Adrenal gland (tissue), 19 donors: ENCODE data around the gene HSFX1. TPM values are rescaled to one million over a fixed set of nuclear protein-coding genes. Genes with fewer than 3 reads are reported as not detected.
"Not testable (repeated sequence)": the region's sequence is repeated elsewhere in the genome, so short reads cannot be mapped to it uniquely, and the experiment has no call there.

Experiments used
- DNase-seq, 7 donors: peaks; one replicate each; pipeline ENCODE4 v3.0.0-alpha.2; 2019 to 2020
- H3K27ac ChIP-seq, 5 donors: fragments of 200-600 bp; sonication (generic) in 4 of 5; 1 replicate in 3 of 5; 2 replicates in 2 of 5; pipeline versions ENCODE4 v1.5.1 to v1.8.0; 2016 to 2020; ENCODE audit warnings: mild to moderate bottlenecking in 1 of 5
- H3K27me3 ChIP-seq: fragments of 200-600 bp; 2 replicates; pipeline ENCODE4 v1.8.0; 2021
- H3K36me3 ChIP-seq, 2 donors: fragments of 200-600 bp; replicated peaks in 1 of 2; 1 replicate in 1 of 2; 2 replicates in 1 of 2; pipeline versions ENCODE4 v1.5.1 to v1.8.0; 2018 to 2022
- H3K4me1 ChIP-seq, 2 donors: fragments of 200-600 bp; replicated peaks in 1 of 2; 1 replicate in 1 of 2; 2 replicates in 1 of 2; pipeline versions ENCODE4 v1.5.1 to v1.8.0; 2018 to 2021
- H3K4me3 ChIP-seq, 4 donors: fragments of 200-600 bp; sonication (generic) in 3 of 4; one replicate each; pipeline ENCODE4 v1.5.1; 2016 to 2018
- H3K9me3 ChIP-seq, 3 donors: fragments of 200-600 bp; sonication (generic) in 1 of 3; replicated peaks in 1 of 3; 1 replicate in 2 of 3; 2 replicates in 1 of 3; pipeline versions ENCODE4 v1.5.1 to v1.8.0; 2016 to 2021
- POLR2A ChIP-seq, 2 donors: fragments of 450-650 bp; IDR thresholded peaks; one replicate each; pipeline ENCODE4 v1.6.1; 2017; ENCODE audit warnings: antibody characterized with exemption in 2 of 2, mild to moderate bottlenecking in 2 of 2, moderate library complexity in 1 of 2
- WGBS, 4 donors: extraction: QIAGEN DNeasy Blood & Tissue Kit in 2 of 4; methylation state at CpG; one replicate each; pipeline versions ENCODE4 v1.1.5 to v1.1.7; 2013 to 2017; 5-methylcytosine and 5-hydroxymethylcytosine counted together
- intact Hi-C, 2 donors: fragments of 100-400 bp; cut with DNase I; formaldehyde crosslinking; loops; one replicate each; pipeline versions ENCODE4 v1.14.1 to v1.15.0; 2022 to 2023
- long read RNA-seq, 10 donors: library from polyadenylated mRNA in 3 of 10; unstranded in 2 of 10; stranded (forward) in 1 of 10; transcript quantifications; one replicate each; pipeline ENCODE4 v2.0.0 and lab custom pipeline, GENCODE V29; 2021 to 2026
- polyA plus RNA-seq, 3 donors: library from polyadenylated mRNA; stranded (reverse); fragments of 200-250 nt in 2 of 3; fragments of 350-450 nt in 1 of 3; fragmentation: Illumina TruSeq in 1 of 3; extraction: RNeasy Lipid Tissue Mini Kit (QIAGEN cat#74804) in 1 of 3; gene quantifications; one replicate each; pipeline ENCODE4 v1.2.3, GENCODE V29; 2013 to 2014
- total RNA-seq, 9 donors: library from RNA; depleted of rRNA in 4 of 9; stranded (reverse); fragments of >200 nt in 4 of 9; fragments of 120-200 nt in 1 of 9; fragmentation: NEBNext Ultra II Directional in 1 of 9; extraction: Animal tissue kit (Norgen Biotek cat#: 25700) in 1 of 9; gene quantifications; one replicate each; pipeline versions ENCODE4 v1.1.0 to v1.2.4, GENCODE V29; 2013 to 2023
- TF ChIP-seq, protein P1 (sequence below), 6 experiments: fragments of 450-650 bp in 4 of 6; fragments of 200-600 bp in 2 of 6; sonication (generic) in 1 of 6; IDR thresholded peaks; 1 replicate in 5 of 6; 2 replicates in 1 of 6; pipeline versions ENCODE4 v1.5.1 to v1.8.0; 2016 to 2021; ENCODE audit warnings: antibody characterized with exemption in 6 of 6, mild to moderate bottlenecking in 2 of 6, moderate library complexity in 1 of 6
- donor health status: healthy with polysubstance abuse.
- donor health status: Bipolar disorder and iron deficiency.
- donor health status: DM: yes; HTN: yes; CAD: no.
- donor health status: DM: no; HTN: no; CAD: no.
- donor health status: DM: no; HTN: no; CAD: no.
- donor health status: DM: yes; HTN: yes; CAD: no.

Gene HSFX1, protein sequence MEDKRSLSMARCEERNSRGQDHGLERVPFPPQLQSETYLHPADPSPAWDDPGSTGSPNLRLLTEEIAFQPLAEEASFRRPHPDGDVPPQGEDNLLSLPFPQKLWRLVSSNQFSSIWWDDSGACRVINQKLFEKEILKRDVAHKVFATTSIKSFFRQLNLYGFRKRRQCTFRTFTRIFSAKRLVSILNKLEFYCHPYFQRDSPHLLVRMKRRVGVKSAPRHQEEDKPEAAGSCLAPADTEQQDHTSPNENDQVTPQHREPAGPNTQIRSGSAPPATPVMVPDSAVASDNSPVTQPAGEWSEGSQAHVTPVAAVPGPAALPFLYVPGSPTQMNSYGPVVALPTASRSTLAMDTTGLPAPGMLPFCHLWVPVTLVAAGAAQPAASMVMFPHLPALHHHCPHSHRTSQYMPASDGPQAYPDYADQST
- total RNA-seq (1 to 10 TPM in 6 of 9 donors, under 1 TPM in 3; 0.21 to 2.3 (median 1.6) TPM), polyA plus RNA-seq (under 1 TPM; 0.51 to 0.80 (median 0.57) TPM)
- long read RNA-seq, donor 1, result 0 reads
- long read RNA-seq, donor 2, result 0 reads
- long read RNA-seq, donor 3, result 0 reads
- long read RNA-seq, donor 4, result 0 reads
- long read RNA-seq, donor 5, partial matches to known transcripts, result 0 of 1 reads
- long read RNA-seq, donor 5, other reads (novel, unspliced or antisense), result 1 of 1 reads
- long read RNA-seq, donor 6, result 0 reads
- long read RNA-seq, donor 7, result 0 reads
- long read RNA-seq, donor 8, result 0 reads
- long read RNA-seq, donor 9, result 0 reads
- long read RNA-seq, donor 10, result 0 reads

DNA sequence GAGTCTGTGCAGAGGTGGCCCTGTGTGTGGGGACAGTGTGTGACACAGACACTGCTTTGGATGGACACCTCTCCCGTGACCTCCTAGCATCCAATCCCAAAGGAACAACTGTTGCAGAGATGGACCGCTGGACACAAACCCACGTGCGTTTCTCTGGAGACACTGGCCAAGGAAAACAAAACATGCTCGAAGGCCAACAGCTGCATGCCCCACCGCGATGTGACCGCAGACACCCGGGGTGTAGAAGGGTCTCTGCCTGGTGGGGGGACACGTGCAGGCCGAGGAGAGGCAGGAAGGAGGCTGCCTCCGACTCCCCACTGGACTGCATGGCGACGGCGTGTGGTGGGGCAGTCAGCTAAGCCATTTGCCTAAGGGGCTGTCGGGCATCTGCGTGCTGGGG, at the start of gene HSFX1:
Gene HSFX1 (plus strand): TSS at position 301 of the 400 bp plus-strand sequence. CDS start 614 bp downstream, outside the sequence.
- H3K27ac ChIP-seq, H3K27me3 ChIP-seq, H3K4me3 ChIP-seq, H3K4me1 ChIP-seq, intact Hi-C loops, H3K36me3 ChIP-seq, H3K9me3 ChIP-seq, DNase-seq: not testable (repeated sequence)
- no CpG with 5 or more reads among the region's 17 CpGs for WGBS, 4 donors

DNA sequence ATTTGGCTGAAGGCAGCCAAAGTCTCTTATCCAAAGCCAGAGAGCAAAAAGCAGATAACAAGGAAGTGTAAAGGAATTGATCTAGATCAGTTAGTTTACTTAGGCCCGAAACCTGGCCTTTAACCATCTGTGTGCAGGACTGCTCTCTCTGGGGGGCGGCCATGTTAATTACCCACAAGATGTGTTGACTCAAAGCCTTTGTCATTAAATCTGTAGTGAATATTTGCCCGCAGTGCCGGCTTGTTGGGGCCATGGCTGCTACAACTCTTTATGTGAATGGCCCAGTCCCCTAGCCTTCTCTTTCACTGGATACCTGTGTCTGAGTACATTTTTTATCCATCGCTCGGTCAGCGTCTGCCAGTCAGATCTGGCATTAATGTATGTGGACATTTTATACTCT, 46.6 kb upstream of the HSFX1 start:
- H3K4me1 ChIP-seq, H3K36me3 ChIP-seq, H3K27ac ChIP-seq, H3K9me3 ChIP-seq, H3K27me3 ChIP-seq, intact Hi-C loops, H3K4me3 ChIP-seq, DNase-seq: not testable (repeated sequence)
- 70 to 81% (median 73%) methylated on average over 3 of the region's 7 CpGs; no CpG with 5 or more reads in 1 of the 4 donors for WGBS, 4 donors

DNA sequence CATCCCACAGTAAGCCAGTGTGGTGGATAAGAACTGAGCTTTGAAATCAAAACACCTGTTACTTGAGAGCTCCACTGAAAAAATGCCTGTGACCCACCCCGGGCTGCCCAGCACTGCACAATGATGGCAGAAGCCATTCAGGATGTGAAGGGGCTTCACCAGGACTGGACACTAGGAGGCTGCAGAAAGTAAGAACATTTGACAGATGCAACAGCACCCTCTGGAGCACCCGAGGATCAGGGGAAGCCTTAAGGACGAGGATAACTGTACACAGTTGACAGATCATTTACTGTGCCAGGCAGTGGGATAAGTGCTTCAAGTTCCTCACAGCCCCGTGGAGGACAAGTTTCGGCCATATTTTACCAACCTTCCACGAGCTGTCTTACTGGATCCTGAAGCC, 31.6 kb upstream of the HSFX1 start:
- H3K27ac ChIP-seq, H3K4me3 ChIP-seq, H3K4me1 ChIP-seq, H3K9me3 ChIP-seq, H3K27me3 ChIP-seq, H3K36me3 ChIP-seq, DNase-seq, intact Hi-C loops: not testable (repeated sequence)
- WGBS, 4 donors, result no CpG with 5 or more reads among the region's 6 CpGs

DNA sequence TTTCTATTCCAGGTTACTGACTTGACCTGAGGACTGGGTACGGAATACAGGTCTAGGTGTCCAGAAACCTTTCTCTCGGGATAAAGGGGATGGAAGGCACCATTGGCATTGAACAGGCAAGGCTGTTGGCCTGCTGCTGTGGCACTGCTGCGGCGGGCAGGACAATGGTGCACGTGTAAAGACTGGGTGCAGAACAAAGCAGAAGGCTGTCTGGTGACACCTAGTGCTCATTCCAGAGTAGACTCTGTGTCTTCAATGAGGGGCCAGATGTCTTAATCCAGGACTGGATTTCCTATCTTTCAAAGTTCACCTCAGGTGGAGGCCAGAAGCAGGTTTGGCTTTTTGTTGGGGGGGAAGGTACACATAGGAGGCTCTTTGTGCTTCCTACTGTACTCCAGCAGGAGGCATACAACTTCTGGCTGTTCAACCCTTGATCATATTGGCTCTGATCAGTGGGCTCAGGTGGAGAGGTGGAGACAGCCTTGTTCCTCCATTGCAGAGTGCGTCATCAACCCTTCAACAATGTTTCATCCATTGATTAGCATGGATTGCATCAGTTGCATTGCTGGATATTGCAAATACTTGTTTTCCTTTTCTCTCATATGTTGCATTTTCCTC, 27.4 kb upstream of the HSFX1 start:
- DNase-seq, H3K4me1 ChIP-seq, intact Hi-C loops, H3K4me3 ChIP-seq, H3K27ac ChIP-seq, H3K27me3 ChIP-seq, H3K36me3 ChIP-seq, H3K9me3 ChIP-seq: not testable (repeated sequence)
- 52 to 77% methylated on average over 2 of the region's 6 CpGs; no CpG with 5 or more reads in 2 of the 4 donors for WGBS, 4 donors

DNA sequence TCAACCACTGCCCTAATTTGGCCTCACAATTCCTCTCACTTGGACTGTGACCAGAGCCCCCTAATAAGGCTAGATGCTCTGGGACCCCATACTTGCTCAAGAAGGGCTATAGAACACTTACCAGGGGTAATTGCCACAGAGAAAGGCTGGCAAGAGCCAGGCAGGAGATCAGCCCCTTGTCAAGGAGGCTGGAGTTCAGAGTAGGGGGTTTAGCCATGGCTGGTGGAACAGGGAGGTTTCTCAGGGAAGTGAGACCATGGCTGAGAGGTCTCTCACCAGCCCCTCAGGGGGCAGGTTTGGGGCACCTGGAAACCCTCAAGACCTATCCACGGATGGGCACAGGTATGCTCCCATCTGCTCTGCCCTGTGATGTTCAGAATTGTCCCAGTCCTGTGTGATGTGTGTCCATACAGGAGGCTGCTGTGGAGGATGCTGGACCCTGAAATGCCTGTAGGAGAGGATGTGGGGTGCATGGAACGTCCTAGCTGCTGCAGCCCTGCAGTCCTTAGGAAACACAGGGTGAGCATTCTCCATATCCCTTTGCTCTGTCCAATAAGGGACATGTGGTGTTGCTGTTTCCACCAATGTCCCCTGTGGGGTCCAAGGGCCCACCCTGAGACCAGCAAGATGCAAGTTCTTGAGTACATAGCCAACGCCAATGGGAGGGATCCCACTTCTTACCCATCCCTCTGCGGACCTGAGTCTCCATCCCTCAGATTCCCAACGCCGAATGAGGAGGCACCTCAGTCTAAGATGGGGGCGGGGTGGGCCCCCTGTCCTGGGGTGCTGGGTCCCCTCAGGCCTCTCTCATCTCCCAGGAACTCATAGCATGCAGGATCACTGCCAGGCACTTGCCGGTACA, 16.4 kb upstream of the HSFX1 start:
- no peak overlapping the region for H3K4me3 ChIP-seq
- H3K36me3 ChIP-seq, result no peaks in the 10 kb centered on the region
- H3K27me3 ChIP-seq, result no peaks in the 10 kb centered on the region
- no peaks in the 10 kb centered on the region for H3K9me3 ChIP-seq
- H3K27ac ChIP-seq, result no peak overlapping the region
- TF ChIP-seq POLR2A (IDR thresholded peaks at IDR 0.05), result no peak
- TF ChIP-seq, protein P1, sequence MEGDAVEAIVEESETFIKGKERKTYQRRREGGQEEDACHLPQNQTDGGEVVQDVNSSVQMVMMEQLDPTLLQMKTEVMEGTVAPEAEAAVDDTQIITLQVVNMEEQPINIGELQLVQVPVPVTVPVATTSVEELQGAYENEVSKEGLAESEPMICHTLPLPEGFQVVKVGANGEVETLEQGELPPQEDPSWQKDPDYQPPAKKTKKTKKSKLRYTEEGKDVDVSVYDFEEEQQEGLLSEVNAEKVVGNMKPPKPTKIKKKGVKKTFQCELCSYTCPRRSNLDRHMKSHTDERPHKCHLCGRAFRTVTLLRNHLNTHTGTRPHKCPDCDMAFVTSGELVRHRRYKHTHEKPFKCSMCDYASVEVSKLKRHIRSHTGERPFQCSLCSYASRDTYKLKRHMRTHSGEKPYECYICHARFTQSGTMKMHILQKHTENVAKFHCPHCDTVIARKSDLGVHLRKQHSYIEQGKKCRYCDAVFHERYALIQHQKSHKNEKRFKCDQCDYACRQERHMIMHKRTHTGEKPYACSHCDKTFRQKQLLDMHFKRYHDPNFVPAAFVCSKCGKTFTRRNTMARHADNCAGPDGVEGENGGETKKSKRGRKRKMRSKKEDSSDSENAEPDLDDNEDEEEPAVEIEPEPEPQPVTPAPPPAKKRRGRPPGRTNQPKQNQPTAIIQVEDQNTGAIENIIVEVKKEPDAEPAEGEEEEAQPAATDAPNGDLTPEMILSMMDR (IDR thresholded peaks at IDR 0.05), result no peak
- intact Hi-C loops, result no loop called here
- no peaks in the 10 kb centered on the region for H3K4me1 ChIP-seq
- 75 to 88% (median 84%) methylated on average over 6 to 8 of the region's 8 CpGs for whole genome bisulfite sequencing, 4 donors
- DNase-seq, result peak in 1 of 7 donors; percentile 2
